A549 (cell line): ENCODE measurements around the gene RSPH6A.

Experiments used
- HDAC2 ChIP-seq: fragments of 200-600 bp; sonication (generic); IDR thresholded peaks from 2 replicates; pipeline ENCODE4 v1.6.1; 2016
- POLR2A ChIP-seq: IDR thresholded peaks from 2 replicates; pipeline ENCODE4 v1.6.1; 2012; ENCODE audit warnings: mild to moderate bottlenecking, low read length
- TF ChIP-seq, protein P1 (sequence below): IDR thresholded peaks from 2 replicates; pipeline ENCODE4 v1.6.1; 2012
- TF ChIP-seq, protein P2 (sequence below): fragments of >200 bp; sonication (Bioruptor Twin); formaldehyde crosslinking; IDR thresholded peaks from 3 replicates; pipeline ENCODE4 v1.5.1; 2016

DNA sequence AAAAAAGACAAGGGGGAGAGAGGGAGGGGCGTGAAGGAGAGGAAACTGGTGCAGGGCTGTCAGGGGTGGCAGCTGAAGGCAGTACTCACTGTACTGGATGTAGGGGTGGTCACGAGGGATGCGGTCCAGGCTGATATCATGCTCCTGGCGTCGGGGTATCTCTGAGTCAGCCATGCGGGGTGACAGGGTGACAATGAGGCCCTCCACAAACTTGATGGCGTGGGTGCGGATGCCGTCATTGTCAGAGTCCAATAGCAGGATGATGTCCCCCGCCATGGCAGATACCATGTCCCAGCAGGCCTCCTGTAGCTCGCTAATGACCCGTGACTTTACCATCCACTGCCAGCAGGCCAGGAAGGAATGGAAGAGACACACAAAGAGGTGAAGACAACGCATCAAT, 32.6 kb upstream of the RSPH6A start:
- no peak for TF ChIP-seq POLR2A
- TF ChIP-seq, protein P1, sequence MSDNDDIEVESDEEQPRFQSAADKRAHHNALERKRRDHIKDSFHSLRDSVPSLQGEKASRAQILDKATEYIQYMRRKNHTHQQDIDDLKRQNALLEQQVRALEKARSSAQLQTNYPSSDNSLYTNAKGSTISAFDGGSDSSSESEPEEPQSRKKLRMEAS, result no peak
- no peak for TF ChIP-seq HDAC2
- TF ChIP-seq, protein P2, sequence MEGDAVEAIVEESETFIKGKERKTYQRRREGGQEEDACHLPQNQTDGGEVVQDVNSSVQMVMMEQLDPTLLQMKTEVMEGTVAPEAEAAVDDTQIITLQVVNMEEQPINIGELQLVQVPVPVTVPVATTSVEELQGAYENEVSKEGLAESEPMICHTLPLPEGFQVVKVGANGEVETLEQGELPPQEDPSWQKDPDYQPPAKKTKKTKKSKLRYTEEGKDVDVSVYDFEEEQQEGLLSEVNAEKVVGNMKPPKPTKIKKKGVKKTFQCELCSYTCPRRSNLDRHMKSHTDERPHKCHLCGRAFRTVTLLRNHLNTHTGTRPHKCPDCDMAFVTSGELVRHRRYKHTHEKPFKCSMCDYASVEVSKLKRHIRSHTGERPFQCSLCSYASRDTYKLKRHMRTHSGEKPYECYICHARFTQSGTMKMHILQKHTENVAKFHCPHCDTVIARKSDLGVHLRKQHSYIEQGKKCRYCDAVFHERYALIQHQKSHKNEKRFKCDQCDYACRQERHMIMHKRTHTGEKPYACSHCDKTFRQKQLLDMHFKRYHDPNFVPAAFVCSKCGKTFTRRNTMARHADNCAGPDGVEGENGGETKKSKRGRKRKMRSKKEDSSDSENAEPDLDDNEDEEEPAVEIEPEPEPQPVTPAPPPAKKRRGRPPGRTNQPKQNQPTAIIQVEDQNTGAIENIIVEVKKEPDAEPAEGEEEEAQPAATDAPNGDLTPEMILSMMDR, result no peak
